HG02885 (cell line): ENCODE results near the gene TBX3.

Source experiments
- ATAC-seq: cut with Tn5 transposase; IDR thresholded peaks from one replicate; pipeline ENCODE4 v1.9.1; 2021; ENCODE audit warnings: mild to moderate bottlenecking; ENCODE audit not compliant: unreplicated experiment, poor library complexity

The TBX3 gene

DNA sequence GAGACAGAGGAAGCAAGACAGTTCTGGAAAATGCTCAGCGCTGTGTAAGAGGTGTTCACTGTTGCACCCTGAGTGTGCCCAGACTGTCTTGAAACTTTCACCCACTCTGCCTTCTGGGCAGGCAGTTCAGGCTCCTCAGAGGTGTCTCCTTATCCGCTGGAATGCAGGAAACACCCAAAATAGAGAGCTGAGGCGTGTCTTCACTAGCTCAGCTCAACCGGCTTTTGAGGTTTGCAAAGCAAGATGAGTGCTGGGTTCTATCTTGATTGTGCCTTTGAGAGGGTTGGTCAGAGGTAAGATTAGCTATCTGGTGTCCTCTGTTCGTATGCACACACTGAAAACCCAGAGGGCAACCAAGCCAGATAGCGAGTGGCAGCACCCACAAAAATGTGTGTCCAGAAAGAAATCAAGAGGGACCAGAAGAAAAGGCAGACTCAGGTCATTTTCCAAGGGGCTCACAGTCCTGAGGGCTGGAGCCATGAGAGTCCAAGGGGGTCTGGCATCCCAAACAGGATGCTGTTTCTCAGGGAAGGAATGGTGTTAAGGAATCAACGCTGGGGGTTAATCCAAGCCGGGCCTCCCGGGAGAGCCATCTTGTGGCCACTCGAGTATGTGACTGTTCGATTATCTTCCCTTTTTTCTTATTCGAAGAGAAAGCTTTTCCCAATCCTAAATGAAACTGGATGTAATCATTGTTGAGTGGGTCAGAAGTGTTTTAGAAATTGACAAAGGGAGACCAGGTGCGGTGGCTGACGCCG lies 47.1 kb downstream of the TBX3 start:
- ATAC-seq: no peak

DNA sequence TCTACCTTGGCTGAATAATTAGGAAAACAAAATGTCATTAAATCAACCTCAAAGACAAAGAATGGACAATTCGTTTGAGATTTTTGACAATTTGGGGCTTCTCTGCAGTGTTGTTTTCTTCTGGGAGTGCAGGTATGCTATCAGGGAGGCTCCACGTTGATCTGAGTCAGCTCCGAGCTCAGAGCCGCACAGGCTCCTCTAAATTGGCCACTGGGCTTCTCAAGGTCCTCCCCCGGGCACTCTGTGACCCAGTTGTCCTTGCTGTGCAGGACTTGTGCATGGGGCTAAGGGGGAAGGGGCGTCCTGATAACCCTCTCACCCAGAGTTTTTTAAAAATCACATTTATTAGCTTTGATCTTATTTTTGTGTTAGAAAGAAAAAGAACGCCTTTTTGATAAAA lies 52.7 kb downstream of the TBX3 start:
- no peak for ATAC-seq

DNA sequence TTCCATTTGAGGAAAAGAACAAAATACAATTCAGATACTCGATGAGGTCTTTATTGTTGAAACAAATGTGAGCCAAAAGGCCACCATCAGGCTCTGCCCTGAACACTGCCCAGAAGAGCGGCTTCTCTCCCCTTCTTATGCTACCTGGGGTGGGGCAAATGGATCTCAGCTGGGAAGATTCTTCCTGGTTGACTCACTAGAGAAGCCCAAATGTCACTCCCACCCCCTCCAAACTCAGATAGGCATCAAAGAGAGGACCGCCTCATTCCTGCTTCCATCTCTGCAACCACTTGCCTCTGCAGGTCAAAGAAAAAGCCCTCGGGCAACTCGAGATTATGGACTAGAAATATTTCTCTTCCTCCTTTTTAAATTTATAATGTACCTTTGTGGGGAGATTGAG lies 55.8 kb downstream of the TBX3 start:
- ATAC-seq: no peak

DNA sequence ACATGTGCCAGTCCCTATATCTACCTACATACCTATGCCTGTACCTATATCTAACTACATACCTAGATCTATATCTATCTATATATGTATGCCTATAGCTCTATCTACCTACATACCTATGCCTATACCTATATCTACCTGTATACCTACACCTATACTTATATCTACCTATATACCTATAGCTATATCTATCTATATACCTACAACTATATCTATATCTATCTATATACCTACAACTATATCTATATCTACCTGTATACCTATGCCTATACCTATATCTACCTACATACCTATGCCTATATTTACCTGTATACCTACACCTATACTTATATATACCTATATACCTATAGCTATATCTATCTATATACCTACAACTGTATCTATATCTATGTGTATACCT lies 56.6 kb downstream of the TBX3 start:
- no peak for ATAC-seq

DNA sequence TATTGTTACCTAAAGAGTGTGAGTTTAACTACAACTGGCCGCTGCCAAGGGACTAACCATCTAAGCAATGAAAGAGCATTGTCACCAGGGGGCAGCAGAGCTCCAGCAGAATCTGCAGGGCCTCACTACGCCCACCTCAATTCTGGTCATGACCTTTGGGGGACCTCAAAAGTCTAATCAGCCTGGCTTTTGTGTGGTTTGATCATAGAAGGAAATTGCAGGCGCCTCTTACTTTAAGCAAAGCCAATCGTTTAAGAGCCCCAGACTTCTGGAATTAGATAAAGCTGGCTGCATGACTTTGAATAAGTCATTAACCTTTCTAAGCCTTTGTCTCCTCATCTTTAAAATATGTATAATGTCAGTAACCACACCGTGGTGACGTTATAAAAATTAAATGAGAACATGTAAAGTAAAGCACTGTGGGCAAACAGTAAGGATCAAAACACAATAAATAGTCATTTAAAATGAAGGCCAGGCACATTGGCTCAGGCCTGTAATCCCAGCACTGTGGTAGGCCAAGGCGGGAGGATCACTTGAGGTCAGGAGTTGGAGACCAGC lies 58.6 kb downstream of the TBX3 start:
- no peak for ATAC-seq

DNA sequence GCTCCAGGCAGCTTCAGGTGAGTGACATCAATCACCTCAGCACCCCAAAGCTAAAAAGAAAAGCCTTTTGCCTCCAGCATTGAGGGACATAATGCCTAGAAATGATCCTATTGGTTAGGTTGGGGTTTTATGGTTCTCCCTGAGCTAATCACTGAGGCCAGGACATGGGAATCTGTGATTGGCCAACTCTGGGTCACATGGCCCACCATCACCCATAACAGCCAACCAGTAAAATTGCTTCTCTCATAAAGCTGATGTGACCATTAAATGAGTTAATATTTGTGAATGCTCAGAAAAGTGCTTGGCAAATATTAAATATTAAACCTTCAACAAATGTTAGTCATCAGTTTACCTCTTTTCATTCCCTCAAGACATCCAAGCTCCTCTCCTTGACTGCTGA lies 60.2 kb downstream of the TBX3 start:
- ATAC-seq: no peak
